Activated T-cell treated with anti-CD3 and anti-CD28 coated beads for 1 hour (primary cell): ENCODE measurements around the gene AHCYL2.
"Not testable (repeated sequence)": the region's sequence is repeated elsewhere in the genome, so short reads cannot be mapped to it uniquely, and the experiment has no call there.

ENCODE experiments used
- DNase-seq: peaks from one replicate; pipeline ENCODE4 v3.0.0-alpha.2; 2020; ENCODE audit warnings: low read depth

The AHCYL2 gene

GRCh38 chr7:129354428-129355157, 129.8 kb downstream of the AHCYL2 start:
- no peak for DNase-seq

GRCh38 chr7:129356176-129356575, 131.3 kb downstream of the AHCYL2 start:
- no peak for DNase-seq

GRCh38 chr7:129359176-129359575, 134.3 kb downstream of the AHCYL2 start:
- DNase-seq = no peak

- DNase-seq = no peak
These were observed 134.8 kb downstream of the AHCYL2 start for GRCh38 chr7:129359638-129360037.

GRCh38 chr7:129361771-129362170, 136.9 kb downstream of the AHCYL2 start:
- DNase-seq = no peak

GRCh38 chr7:129362496-129362895, 137.7 kb downstream of the AHCYL2 start:
- no peak for DNase-seq

GRCh38 chr7:129367349-129367699, 142.5 kb downstream of the AHCYL2 start:
- no peak for DNase-seq

GRCh38 chr7:129367700-129368388, 143.0 kb downstream of the AHCYL2 start:
- peak; percentile 63 for DNase-seq

- DNase-seq = no peak
These were observed 143.7 kb downstream of the AHCYL2 start for GRCh38 chr7:129368389-129368986.

- DNase-seq = not testable (repeated sequence)
These were observed 144.6 kb downstream of the AHCYL2 start for GRCh38 chr7:129369447-129369846.

GRCh38 chr7:129370812-129371211, 146.0 kb downstream of the AHCYL2 start:
- DNase-seq = no peak

GRCh38 chr7:129371487-129371886, 146.7 kb downstream of the AHCYL2 start:
- DNase-seq = no peak

- no peak for DNase-seq
These were observed 149.0 kb downstream of the AHCYL2 start for GRCh38 chr7:129373651-129374428.

GRCh38 chr7:129375141-129375938, 150.5 kb downstream of the AHCYL2 start:
- no peak for DNase-seq

GRCh38 chr7:129376076-129376777, 151.4 kb downstream of the AHCYL2 start:
- DNase-seq = peak; percentile 17

GRCh38 chr7:129376778-129377700, 152.2 kb downstream of the AHCYL2 start:
- no peak for DNase-seq

- no peak for DNase-seq
These were observed 157.1 kb downstream of the AHCYL2 start for GRCh38 chr7:129381710-129382484.

GRCh38 chr7:129383542-129384132, 158.8 kb downstream of the AHCYL2 start:
- DNase-seq = no peak

GRCh38 chr7:129385116-129385515, 160.3 kb downstream of the AHCYL2 start:
- DNase-seq = no peak
